GM18519 (cell line): ENCODE measurements around the gene SP5.
"Not testable (repeated sequence)": the region's sequence is repeated elsewhere in the genome, so short reads cannot be mapped to it uniquely, and the experiment has no call there.

Experiments
- ATAC-seq: cut with Tn5 transposase; IDR thresholded peaks from one replicate; pipeline ENCODE4 v1.9.1; 2021; ENCODE audit warnings: mild to moderate bottlenecking, moderate library complexity; ENCODE audit not compliant: unreplicated experiment, low FRiP score

Gene SP5

GRCh38 chr2:170737406-170737805 is 22.3 kb downstream of the SP5 start:
- no peak for ATAC-seq

GRCh38 chr2:170737821-170738220 is 22.7 kb downstream of the SP5 start:
- ATAC-seq: no peak

GRCh38 chr2:170739048-170739447 is 23.9 kb downstream of the SP5 start:
- no peak for ATAC-seq

- ATAC-seq: no peak
Measured at GRCh38 chr2:170739507-170740046, 24.4 kb downstream of the SP5 start.

- no peak for ATAC-seq
Measured at GRCh38 chr2:170740660-170741059, 25.5 kb downstream of the SP5 start.

- ATAC-seq: no peak
Measured at GRCh38 chr2:170742000-170742399, 26.9 kb downstream of the SP5 start.

GRCh38 chr2:170742896-170743529 is 27.9 kb downstream of the SP5 start:
- no peak for ATAC-seq

GRCh38 chr2:170743530-170744239 is 28.5 kb downstream of the SP5 start:
- no peak for ATAC-seq

GRCh38 chr2:170744248-170745002 is 29.3 kb downstream of the SP5 start:
- no peak for ATAC-seq

- no peak for ATAC-seq
Measured at GRCh38 chr2:170745305-170745704, 30.2 kb downstream of the SP5 start.

- ATAC-seq: no peak
Measured at GRCh38 chr2:170747921-170748320, 32.8 kb downstream of the SP5 start.

- ATAC-seq: not testable (repeated sequence)
Measured at GRCh38 chr2:170751555-170751954, 36.4 kb downstream of the SP5 start.

GRCh38 chr2:170761572-170761971 is 46.4 kb downstream of the SP5 start:
- ATAC-seq: no peak

- ATAC-seq: no peak
Measured at GRCh38 chr2:170762760-170763159, 47.6 kb downstream of the SP5 start.

GRCh38 chr2:170763232-170763631 is 48.1 kb downstream of the SP5 start:
- no peak for ATAC-seq

GRCh38 chr2:170764880-170765261 is 49.7 kb downstream of the SP5 start:
- no peak for ATAC-seq

- no peak for ATAC-seq
Measured at GRCh38 chr2:170766693-170767092, 51.6 kb downstream of the SP5 start.
